ENCODE measurements around the gene CTNNA1. TPM values are rescaled to one million over a fixed set of nuclear protein-coding genes. Genes with fewer than 3 reads are reported as not detected.
A peak's percentile ranks its signal among the peaks of the same experiment; 100 is the strongest.

The CTNNA1 gene
- total RNA-seq, 1 experiment from 2014 or later, result 401 TPM

DNA sequence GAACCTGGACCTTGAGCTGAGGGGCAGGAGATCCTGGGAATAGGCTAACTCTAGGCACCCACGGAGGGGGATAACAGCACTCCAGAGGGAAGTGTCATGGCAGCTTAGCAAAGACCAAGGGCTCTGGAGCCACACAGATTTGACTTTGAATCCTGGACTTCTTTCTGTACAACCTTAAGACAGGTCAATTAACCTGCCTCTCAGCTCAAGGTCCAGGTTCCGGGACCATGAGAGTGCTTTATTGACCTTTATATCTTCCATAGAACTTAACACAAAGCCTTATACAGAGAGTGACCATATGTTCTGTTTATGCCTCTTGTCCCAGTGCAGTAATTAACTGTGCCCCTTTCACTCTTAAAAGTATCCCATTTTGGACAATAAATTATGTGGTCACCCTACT is 212.4 kb downstream of the CTNNA1 start:
- DNase-seq (ENCODE audit: low spot score), result no peak

DNA sequence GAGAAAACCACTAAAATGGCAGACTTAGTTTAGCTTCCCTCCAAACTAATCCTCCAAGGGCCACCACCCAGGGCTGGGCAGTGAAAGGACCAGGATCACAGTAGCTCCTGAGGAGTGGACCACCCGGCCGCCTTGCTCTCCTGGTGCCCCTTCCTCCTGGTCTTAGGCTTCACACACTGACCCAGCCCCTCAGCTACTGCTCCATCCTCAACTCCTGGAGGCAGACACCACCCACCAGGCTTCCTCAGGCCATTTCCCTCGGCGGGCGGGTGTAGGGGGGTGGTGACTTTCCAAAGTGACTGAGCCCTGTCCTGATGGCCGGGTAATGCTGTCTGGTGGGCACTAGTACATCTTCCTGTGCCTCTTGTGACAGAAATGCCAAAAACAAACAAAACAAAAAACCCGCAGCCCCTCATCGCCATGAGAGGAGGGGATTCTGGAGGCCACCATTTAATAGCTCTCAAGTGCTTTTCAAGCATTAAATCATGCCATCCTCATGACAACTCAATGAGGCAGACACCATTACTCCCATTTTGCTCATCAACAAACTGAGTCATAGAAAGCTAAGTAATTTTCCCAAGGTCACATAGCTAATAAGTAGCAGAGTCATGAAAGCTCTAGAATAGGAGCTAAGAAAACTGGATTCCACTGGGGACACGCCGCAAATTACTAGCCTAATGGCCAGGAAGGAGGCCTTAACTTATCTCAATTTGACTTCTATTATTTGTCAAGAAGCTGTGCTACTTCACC is 213.2 kb downstream of the CTNNA1 start:
- DNase-seq (ENCODE audit: low spot score), result no peak

DNA sequence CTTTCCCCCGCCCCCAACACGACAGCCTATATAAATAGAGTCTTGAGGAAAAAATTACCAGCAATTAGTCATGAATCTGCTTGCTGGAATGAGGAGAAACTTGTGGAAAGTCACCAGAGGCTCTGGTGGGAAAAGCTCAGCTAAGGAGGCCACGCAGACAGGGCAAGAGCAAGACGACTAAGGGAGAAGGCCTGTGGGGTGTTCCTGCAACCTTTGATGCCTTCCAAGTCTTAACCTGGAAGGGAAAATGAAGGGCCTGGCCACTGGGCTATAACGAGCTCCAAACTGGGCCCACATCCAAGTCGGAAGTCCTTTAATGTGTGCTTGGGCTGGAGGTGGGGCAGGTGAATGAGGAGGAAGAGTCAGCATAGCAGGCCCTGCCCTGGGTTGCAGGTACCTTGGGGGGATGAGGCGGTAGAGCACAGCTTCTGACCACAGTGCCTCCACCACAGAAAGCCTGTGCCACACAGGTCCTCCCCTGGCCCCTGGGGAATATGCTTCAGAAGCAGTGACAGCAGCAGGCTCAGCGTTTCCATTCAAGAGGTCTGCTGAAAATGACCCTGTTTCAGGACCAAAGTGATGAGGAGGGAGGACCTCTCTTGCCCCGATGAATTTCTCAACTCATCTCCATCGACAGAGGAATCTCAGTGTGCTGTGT is 214.7 kb downstream of the CTNNA1 start:
- no peak for DNase-seq (ENCODE audit: low spot score)

DNA sequence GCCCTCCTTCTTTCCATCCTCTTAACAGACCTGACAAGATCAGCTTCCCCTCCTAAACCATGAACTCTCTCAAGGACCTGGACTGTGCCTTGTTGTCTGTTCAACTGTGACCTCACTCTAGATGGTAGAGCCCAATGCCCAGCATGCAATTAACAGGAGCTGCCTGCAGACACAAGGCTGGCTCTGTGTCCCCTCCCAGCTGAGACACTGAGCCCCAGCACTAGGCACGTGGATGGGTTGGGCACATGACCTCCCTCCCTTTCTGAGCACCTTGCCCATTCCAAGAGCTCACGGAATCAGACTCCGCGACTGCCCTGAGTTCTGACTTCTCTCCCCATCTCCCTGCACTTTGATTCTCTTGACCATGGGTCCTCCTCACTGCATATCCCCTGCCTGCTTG is 215.4 kb downstream of the CTNNA1 start:
- DNase-seq (ENCODE audit: low spot score), result no peak

DNA sequence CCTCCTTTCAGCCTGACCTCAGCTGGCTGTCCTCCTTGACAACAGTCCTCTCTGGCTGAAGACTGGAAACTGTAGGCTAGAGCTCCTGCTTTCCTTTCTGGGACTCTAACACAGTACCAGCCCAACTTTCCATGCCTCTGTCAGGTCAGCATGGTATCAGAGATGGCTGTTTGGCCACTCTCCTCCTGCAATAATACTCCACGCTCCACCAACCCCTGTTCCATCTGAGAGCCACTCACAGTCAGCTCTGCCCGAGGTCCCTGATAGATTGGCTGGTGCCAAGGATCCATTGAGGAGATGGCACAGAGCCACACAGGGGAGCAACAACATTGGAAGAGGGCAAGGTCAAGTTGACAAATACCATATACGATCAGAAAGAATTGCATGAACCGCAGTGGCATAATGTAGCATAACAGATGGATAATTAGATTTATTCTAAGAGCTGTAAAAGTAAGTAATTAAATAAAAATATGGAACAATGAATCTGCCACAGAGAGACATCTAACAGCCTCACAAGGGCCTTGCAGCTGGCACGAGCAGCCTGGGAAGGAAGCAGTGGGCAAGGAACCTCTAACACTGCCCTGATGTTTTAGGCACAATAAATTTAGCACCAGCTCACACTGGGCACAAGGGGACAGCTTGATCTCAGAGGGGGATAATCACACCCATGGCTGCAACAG is 216.2 kb downstream of the CTNNA1 start:
- DNase-seq (ENCODE audit: low spot score), result no peak

DNA sequence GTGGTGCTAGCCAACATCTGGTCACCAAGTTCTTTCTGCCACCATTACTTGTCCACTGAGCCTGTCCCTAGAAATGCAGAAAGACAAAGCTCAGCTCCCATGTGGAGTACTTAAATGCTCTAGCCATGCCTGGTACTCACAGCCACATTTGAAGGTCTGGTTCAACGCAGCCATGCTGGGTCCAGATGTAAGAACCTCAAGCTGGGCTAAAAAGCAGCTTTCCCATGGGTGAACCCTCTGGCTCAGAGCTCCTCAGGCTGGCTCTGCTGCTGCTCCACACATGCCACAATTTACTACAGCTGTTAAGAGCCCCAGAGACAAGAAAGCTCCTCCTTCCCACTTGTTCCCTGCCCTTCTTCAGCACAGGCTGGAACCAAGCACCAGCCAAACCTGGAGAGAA is 219.0 kb downstream of the CTNNA1 start:
- no peak for DNase-seq (ENCODE audit: low spot score)

DNA sequence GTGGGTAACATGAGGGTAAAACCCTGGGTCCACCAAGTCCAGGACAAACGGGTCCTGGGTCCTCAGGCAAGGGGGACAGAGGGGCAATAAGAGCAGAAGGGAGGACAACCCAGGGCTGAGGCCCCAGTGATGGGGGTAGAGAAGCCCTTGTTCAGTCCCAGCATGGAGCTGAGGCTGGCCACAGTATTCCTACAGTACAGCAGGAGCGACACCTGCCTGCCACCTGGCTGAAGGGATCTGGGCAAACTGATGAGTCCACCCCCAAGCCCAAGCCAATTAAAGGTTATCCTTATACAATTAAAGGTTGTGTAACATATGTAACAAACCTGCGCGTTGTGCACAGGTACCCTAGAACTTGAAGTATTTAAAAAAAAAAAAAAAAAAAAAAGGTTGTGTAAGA is 219.6 kb downstream of the CTNNA1 start:
- no peak for DNase-seq (ENCODE audit: low spot score)

DNA sequence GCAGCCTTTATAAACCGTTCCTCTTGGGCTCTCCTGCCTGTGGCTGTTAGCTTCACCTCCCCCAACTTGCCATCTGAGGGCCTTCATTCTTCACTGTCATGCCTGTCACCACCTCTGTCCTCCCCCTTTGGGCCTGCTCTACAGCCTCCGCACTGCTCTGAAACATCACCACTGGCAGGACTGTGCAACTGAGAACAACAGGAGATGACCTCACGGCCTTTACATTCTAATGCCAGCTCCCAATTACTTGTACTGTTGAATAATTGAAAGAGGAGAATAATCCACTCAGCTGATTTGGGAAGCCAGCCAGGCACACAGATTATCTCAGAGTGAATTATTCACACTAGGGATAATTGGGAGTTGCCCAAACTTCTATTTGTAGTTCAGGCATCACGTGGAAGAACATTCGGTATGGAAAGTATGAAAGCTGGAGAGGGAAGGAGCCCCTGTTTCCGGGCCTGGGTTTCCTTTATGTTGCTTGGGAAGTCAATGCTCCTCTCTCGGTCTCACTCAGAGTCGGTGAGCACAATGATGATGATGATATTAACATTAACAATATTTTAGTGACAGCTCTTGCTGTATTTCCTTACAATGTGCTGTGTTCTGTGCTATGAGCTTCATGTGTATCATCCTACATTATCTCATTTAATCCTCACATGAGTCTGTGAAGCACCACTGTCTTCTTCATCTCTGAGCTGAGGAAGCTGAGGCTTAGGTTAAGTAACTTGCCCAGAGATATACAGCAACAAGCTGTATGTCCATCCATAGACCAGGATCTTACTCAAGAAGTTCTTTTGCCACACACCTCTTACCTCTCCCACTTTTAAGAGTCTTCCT is 221.2 kb downstream of the CTNNA1 start:
- DNase-seq (ENCODE audit: low spot score), result no peak

DNA sequence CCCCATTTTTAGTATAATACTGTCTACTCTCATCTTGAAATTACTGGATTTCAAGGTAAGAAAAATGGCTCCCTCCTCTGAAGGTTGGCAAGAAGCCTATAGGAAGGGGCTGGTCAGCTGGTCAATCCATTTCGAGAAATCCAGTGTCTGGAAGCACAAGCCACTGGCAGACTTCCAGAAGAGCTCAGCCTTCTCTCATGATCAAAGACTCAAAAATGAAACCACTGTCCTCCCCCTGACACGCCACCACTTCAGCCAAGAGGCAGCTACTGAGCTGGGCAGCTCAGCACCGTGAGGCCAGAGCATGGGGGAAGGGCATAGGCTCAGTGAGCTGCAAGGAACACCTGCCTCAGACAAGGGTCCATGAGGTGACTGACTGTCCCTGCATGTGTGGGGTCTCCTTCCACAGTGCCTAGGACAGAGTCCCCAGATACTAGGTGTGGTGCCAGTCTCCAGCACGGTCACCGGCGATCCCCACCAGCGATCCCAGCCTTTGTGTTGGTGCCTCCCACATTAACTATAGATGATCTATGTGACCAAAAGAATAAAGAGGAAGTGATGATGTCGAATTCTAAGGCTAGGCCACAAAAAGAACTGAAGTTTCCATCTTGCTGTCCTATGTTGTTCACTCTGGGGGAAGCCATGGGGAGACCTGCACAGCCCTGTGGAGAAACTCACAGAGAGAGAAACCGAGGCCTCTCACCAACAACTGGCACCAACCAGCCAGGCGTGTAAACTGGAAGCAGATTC is 222.0 kb downstream of the CTNNA1 start:
- peak; percentile 50 for DNase-seq (ENCODE audit: low spot score)

DNA sequence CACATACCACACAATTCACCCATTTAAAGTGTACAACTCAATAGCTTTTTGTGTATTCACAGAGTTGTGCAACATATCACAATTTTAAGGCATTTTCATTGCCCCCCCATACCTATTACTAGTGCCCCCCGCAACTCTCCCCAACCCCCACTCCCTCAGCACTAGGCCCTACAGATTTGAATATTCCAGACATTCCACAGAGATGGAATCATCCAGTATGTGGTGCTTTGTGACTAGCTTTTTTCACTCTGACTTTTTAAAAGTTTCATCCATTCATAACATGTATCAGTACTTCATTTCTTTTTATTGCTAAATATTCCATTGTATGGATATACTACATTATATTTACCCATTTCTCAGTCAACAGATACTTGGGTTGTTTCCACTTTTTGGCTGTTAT is 224.9 kb downstream of the CTNNA1 start:
- peak; percentile 27 for DNase-seq (ENCODE audit: low spot score)

DNA sequence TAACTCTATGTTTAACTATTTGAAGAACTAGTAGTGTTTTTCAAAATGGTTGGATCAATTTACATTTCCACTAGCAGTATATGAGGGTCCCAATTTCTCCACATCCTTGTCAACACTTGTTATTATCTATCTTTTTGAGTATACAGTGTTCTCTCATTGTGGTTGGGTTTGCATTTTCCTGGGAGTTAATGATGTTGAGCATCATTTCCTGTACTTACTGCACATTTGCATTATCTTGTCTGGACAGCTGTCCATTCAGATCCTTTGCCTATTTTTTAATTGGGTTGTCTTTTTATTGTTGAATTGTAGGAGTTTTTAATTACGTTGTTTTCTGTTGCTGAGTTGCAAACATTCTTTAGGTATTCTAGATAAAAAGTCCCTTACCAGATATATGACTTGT is 225.4 kb downstream of the CTNNA1 start:
- no peak for DNase-seq (ENCODE audit: low spot score)

DNA sequence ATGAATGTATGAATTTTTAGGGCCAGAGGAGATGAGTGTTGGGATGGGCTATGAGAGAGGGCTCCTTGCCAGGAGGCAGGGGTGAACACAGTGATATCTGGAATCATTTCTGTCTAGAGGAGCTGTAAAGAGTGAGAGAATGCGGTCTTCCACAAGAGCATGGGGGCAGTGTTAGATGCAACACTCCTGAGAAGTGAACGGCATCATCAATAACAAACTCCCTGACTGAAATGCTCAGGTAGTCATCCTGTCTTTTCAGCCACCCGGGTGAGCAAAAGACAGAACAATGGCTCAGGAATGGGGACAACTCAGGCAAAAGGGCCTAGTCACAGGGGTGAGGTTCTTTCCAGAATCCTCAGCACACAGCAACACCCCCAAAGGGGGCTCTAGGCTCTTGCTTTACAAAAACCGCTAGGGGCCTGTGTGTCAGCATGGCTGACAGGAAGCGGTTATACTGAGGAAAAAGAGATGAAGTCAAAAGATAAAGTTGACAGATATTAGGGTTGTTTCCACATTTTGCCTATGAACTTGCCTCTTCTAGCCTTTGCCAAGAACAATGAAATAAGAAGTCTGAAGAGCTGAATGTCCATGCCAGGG is 226.6 kb downstream of the CTNNA1 start:
- DNase-seq (ENCODE audit: low spot score), result no peak

DNA sequence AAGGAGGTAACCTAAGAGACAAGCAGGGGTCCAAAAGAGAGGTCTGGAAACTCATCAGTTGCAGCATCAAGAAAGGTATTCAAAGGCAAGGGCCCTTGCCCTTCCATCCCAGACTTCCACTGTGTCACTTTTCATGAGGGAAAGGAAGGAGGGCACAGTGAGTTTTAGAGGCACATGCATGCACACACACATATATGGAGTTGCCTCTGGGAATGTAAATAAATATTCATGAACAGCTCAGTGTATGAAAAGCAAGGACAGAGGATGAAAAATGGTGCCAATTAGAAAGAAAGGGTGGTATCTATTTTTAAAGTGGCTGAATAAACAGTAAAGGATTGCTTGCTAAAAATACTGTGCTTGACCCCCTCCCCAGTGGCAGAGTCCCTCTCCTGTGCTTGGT is 227.2 kb downstream of the CTNNA1 start:
- no peak for DNase-seq (ENCODE audit: low spot score)

DNA sequence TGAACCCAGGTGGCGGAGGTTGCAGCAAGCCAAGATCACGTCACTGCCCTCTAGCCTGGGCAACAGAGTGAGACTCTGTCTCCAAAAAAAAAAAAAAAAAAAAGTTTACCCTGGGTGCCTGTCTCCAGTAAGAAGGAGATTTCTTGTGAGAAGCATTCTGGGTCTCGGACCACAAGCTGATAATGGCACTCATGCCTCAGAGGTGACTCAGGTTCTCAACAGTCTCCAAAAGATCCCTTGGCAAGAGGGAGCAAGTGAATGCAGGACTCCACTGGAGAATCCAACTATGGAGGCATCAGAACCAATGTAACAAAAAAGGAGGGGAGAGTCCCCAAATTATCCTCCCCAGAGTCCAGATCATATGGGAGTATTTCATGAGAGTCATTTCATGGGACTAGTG is 227.9 kb downstream of the CTNNA1 start:
- peak; percentile 78 for DNase-seq (ENCODE audit: low spot score)

DNA sequence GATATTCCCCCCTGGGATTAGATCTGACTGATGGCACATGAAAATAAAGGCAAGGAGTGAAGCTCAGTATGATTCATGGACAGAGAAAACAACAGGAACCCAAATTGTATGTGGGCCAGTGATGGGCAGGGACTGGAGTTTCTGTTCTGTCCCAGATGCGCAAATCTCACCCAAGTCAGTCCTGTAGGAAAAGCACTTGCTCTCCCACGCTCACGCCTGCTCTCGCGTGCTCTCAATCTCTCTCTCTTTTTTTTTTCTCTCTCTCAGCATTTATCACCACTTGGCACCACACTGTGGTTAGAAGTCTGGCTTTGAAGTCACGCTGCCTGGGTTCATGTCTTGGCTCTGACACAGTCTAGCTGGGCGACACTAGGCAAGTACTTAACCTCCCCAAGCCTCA is 228.4 kb downstream of the CTNNA1 start:
- no peak for DNase-seq (ENCODE audit: low spot score)

DNA sequence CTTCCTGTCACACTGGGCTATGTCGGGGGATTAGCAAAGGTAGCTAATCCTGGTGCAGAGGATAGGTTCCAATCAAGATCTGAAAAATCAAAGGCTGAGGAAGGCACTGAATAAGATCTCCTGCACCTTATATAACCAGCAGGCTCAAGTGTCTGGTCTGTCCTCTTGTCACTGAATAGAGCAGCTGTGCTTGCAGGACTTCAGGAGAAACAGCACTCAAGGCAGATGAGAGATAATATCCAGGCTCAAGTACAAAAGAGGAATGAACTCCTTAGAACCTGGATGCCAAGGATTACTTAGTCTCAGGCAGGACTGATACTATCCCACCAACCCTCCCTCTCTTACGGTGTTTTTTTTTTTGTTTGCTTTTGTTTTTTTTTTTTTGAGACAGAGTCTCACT is 230.8 kb downstream of the CTNNA1 start:
- DNase-seq (ENCODE audit: low spot score), result no peak

Other genes starting within 250 kb of the CTNNA1 start
- 165 and 172 TPM in 2 replicates for gene ETF1, start 210.2 kb upstream of the CTNNA1 start, total RNA-seq (2014; rRNA removed; shearing (Covaris generic))
- 605 and 654 TPM in 2 replicates for gene HSPA9, start 178.0 kb upstream of the CTNNA1 start, total RNA-seq (2014; rRNA removed; shearing (Covaris generic))
- gene LRRTM2, start 121.9 kb downstream of the CTNNA1 start, total RNA-seq (2014; rRNA removed; shearing (Covaris generic)), result not detected in 2 replicates